Measurements from ENCODE around the gene SAMD4A.
"Not testable (repeated sequence)": the region's sequence is repeated elsewhere in the genome, so short reads cannot be mapped to it uniquely, and the experiment has no call there.

The SAMD4A gene

GRCh38 chr14:54734966-54735365 lies 168.0 kb downstream of the SAMD4A start:
- DNase-seq (ENCODE audit: low spot score): no peak

- no peak for DNase-seq (ENCODE audit: low spot score)
Observed at GRCh38 chr14:54735424-54735823, 168.5 kb downstream of the SAMD4A start.

GRCh38 chr14:54737132-54737711 lies 170.3 kb downstream of the SAMD4A start:
- DNase-seq (ENCODE audit: low spot score): peak; percentile 78

GRCh38 chr14:54738009-54738408 lies 171.1 kb downstream of the SAMD4A start:
- DNase-seq (ENCODE audit: low spot score): no peak

- DNase-seq (ENCODE audit: low spot score): no peak
Observed at GRCh38 chr14:54739514-54739913, 172.6 kb downstream of the SAMD4A start.

GRCh38 chr14:54742492-54743350 lies 175.8 kb downstream of the SAMD4A start:
- DNase-seq (ENCODE audit: low spot score): no peak

- DNase-seq (ENCODE audit: low spot score): no peak
Observed at GRCh38 chr14:54743382-54743781, 176.5 kb downstream of the SAMD4A start.

GRCh38 chr14:54746019-54746418 lies 179.1 kb downstream of the SAMD4A start:
- no peak for DNase-seq (ENCODE audit: low spot score)

GRCh38 chr14:54747616-54748015 lies 180.7 kb downstream of the SAMD4A start:
- no peak for DNase-seq (ENCODE audit: low spot score)

- DNase-seq (ENCODE audit: low spot score): no peak
Observed at GRCh38 chr14:54749180-54749579, 182.3 kb downstream of the SAMD4A start.

- DNase-seq (ENCODE audit: low spot score): no peak
Observed at GRCh38 chr14:54749727-54750126, 182.8 kb downstream of the SAMD4A start.

- DNase-seq (ENCODE audit: low spot score): not testable (repeated sequence)
Observed at GRCh38 chr14:54752611-54753010, 185.7 kb downstream of the SAMD4A start.

GRCh38 chr14:54753396-54753795 lies 186.5 kb downstream of the SAMD4A start:
- not testable (repeated sequence) for DNase-seq (ENCODE audit: low spot score)

- no peak for DNase-seq (ENCODE audit: low spot score)
Observed at GRCh38 chr14:54754116-54754622, 187.2 kb downstream of the SAMD4A start.

GRCh38 chr14:54754623-54755386 lies 187.9 kb downstream of the SAMD4A start:
- DNase-seq (ENCODE audit: low spot score): no peak

GRCh38 chr14:54756656-54757392 lies 189.9 kb downstream of the SAMD4A start:
- peak; percentile 9 for DNase-seq (ENCODE audit: low spot score)

GRCh38 chr14:54758041-54758440 lies 191.1 kb downstream of the SAMD4A start:
- DNase-seq (ENCODE audit: low spot score): no peak

GRCh38 chr14:54759982-54760585 lies 193.2 kb downstream of the SAMD4A start:
- DNase-seq (ENCODE audit: low spot score): no peak

GRCh38 chr14:54760866-54761575 lies 194.1 kb downstream of the SAMD4A start:
- DNase-seq (ENCODE audit: low spot score): no peak

- no peak for DNase-seq (ENCODE audit: low spot score)
Observed at GRCh38 chr14:54761835-54762234, 194.9 kb downstream of the SAMD4A start.

GRCh38 chr14:54762296-54762695 lies 195.4 kb downstream of the SAMD4A start:
- no peak for DNase-seq (ENCODE audit: low spot score)
